WTC11 (cell line): Measurements from ENCODE around the gene NDUFB3. TPM values are rescaled to one million over a fixed set of nuclear protein-coding genes. Genes with fewer than 3 reads are reported as not detected.
A peak's percentile ranks its signal among the peaks of the same experiment; 100 is the strongest.

Experiments used
- ATAC-seq: fragments of 200-7000 bp; cut with Tn5 transposase; 2 replicates; pipeline ENCODE4 v1.10.0; 2021; ENCODE audit warnings: mild to moderate bottlenecking, moderate library complexity
- CTCF ChIA-PET: fragments of 300-600 bp; sonication (Branson Sonifier 250); formaldehyde crosslinking; loops from one replicate; lab custom pipeline; 2021; ENCODE audit warnings: antibody characterized with exemption; lab: Charles Lee
- POLR2A ChIA-PET: fragments of 350-600 bp; sonication (Branson Sonifier 250); formaldehyde crosslinking; loops from one replicate; lab custom pipeline; 2021; ENCODE audit warnings: antibody characterized with exemption; lab: Charles Lee
- DNase-seq: peaks from one replicate; pipeline ENCODE4 v3.0.0; 2021; ENCODE audit warnings: low spot score
- H3K27ac Mint-ChIP-seq: 2 replicates; pipeline ENCODE4 v1.8.0; 2021; ENCODE audit warnings: mixed read lengths
- H3K27me3 Mint-ChIP-seq: 2 replicates; pipeline ENCODE4 v1.8.0; 2021; ENCODE audit warnings: low read depth, mild to moderate bottlenecking, moderate library complexity, mixed read lengths
- H3K36me3 Mint-ChIP-seq: 2 replicates; pipeline ENCODE4 v1.8.0; 2021; ENCODE audit warnings: mixed read lengths
- H3K4me1 Mint-ChIP-seq: 2 replicates; pipeline ENCODE4 v1.8.0; 2022; ENCODE audit warnings: mixed read lengths
- H3K4me3 Mint-ChIP-seq: 2 replicates; pipeline ENCODE4 v1.8.0; 2021; ENCODE audit warnings: mild to moderate bottlenecking, moderate library complexity, mixed read lengths
- H3K9me3 Mint-ChIP-seq: 2 replicates; pipeline ENCODE4 v1.8.0; 2021; ENCODE audit warnings: mixed read lengths
- ARID4B ChIP-seq: sonication (generic); formaldehyde crosslinking; IDR thresholded peaks from 2 replicates; pipeline ENCODE4 v1.8.0; 2023; ENCODE audit warnings: missing genetic modification reagents, mild to moderate bottlenecking, borderline replicate concordance
- ATF1 ChIP-seq: sonication (generic); formaldehyde crosslinking; IDR thresholded peaks from 2 replicates; pipeline ENCODE4 v1.8.1; 2023; ENCODE audit warnings: mild to moderate bottlenecking, moderate library complexity, missing genetic modification reagents
- E2F4 ChIP-seq: sonication (generic); formaldehyde crosslinking; IDR thresholded peaks from 2 replicates; pipeline ENCODE4 v1.8.1; 2022; ENCODE audit warnings: low read depth, mild to moderate bottlenecking, moderate library complexity, missing genetic modification reagents, borderline replicate concordance
- E2F5 ChIP-seq: sonication (generic); formaldehyde crosslinking; IDR thresholded peaks from 2 replicates; pipeline ENCODE4 v1.8.1; 2022; ENCODE audit warnings: mild to moderate bottlenecking, moderate library complexity, missing genetic modification reagents
- FOXJ3 ChIP-seq: sonication (generic); formaldehyde crosslinking; IDR thresholded peaks from 2 replicates; pipeline ENCODE4 v1.9.0; 2021; ENCODE audit warnings: missing genetic modification reagents, mild to moderate bottlenecking, borderline replicate concordance
- MAX ChIP-seq: sonication (generic); formaldehyde crosslinking; IDR thresholded peaks from 2 replicates; pipeline ENCODE4 v1.8.0; 2022; ENCODE audit warnings: mild to moderate bottlenecking, missing genetic modification reagents
- MXD4 ChIP-seq: fragments of 250-450 bp; sonication (Bioruptor Pico); IDR thresholded peaks from 2 replicates; pipeline ENCODE4 v1.8.0; 2021; ENCODE audit warnings: mild to moderate bottlenecking, moderate library complexity, borderline replicate concordance
- NR1H2 ChIP-seq: sonication (generic); formaldehyde crosslinking; IDR thresholded peaks from 2 replicates; pipeline ENCODE4 v1.9.0; 2021; ENCODE audit warnings: mild to moderate bottlenecking, moderate library complexity, missing genetic modification reagents
- NR2C2 ChIP-seq: sonication (generic); formaldehyde crosslinking; IDR thresholded peaks from 2 replicates; pipeline ENCODE4 v1.8.0; 2022; ENCODE audit warnings: mild to moderate bottlenecking, missing genetic modification reagents
- SOX15 ChIP-seq: fragments of 250-450 bp; sonication (Bioruptor Pico); IDR thresholded peaks from 2 replicates; pipeline ENCODE4 v1.9.0; 2021; ENCODE audit warnings: mild to moderate bottlenecking
- TEAD4 ChIP-seq: sonication (generic); formaldehyde crosslinking; IDR thresholded peaks from 2 replicates; pipeline ENCODE4 v1.8.0; 2022; ENCODE audit warnings: mild to moderate bottlenecking, missing genetic modification reagents
- TP53 ChIP-seq: sonication (generic); formaldehyde crosslinking; IDR thresholded peaks from 2 replicates; pipeline ENCODE4 v1.8.1; 2023; ENCODE audit warnings: mild to moderate bottlenecking, missing genetic modification reagents
- ZNF138 ChIP-seq: sonication (generic); formaldehyde crosslinking; conservative IDR thresholded peaks from 2 replicates; pipeline ENCODE4 v1.8.1; 2022; ENCODE audit warnings: mild to moderate bottlenecking, moderate library complexity, missing genetic modification reagents
- ZSCAN18 ChIP-seq: fragments of 250-450 bp; sonication (Bioruptor Pico); IDR thresholded peaks from 2 replicates; pipeline ENCODE4 v2.1.2; 2022; ENCODE audit warnings: mild to moderate bottlenecking, moderate library complexity
- total RNA-seq: library from RNA; stranded (reverse); gene quantifications from 3 replicates; pipeline ENCODE4 v1.2.3, GENCODE V29; 2021

The NDUFB3 gene
- total RNA-seq, 1 experiment from 2014 or later: 66.8 TPM

- ATAC-seq (no peak), DNase-seq (no peak)
- POLR2A ChIA-PET: no interaction called here
- Mint-ChIP-seq H3K36me3 (no peaks in the 10 kb centered on the region), H3K4me3 (peak overlapping the region; percentile 95), H3K27me3 (no peaks in the 10 kb centered on the region), H3K27ac (peak overlapping the region; percentile 93), H3K4me1 (peaks cover 17% of the 10 kb centered on the region), H3K9me3 (no peaks in the 10 kb centered on the region)
- CTCF ChIA-PET: interaction anchor here (1.2 to 3.3 kb wide), 2 partner anchors 86 to 160 kb away, joined by 4 to 15 read pairs; no protein-coding TSS in a partner anchor
- TF ChIP-seq NR2C2 (CRISPR knock-in tag) (no peak), SOX15 (CRISPR knock-in tag) (no peak), ZNF138 (CRISPR knock-in tag) (no peak), TEAD4 (CRISPR knock-in tag) (no peak)
Observed at GRCh38 chr2:201072201-201072530, 365 bp downstream of the NDUFB3 start.

GRCh38 chr2:201073071-201073470 lies 1.3 kb downstream of the NDUFB3 start:
- POLR2A ChIA-PET: no interaction called here
- no peaks in the 10 kb centered on the region for H3K9me3 Mint-ChIP-seq
- ATAC-seq (no peak), DNase-seq (no peak)
- TF ChIP-seq ARID4B (CRISPR knock-in tag) (no peak), TEAD4 (CRISPR knock-in tag) (no peak), ATF1 (CRISPR knock-in tag) (no peak), NR1H2 (no peak), TP53 (CRISPR knock-in tag) (no peak), E2F4 (CRISPR knock-in tag) (no peak), MAX (CRISPR knock-in tag) (no peak), MXD4 (CRISPR knock-in tag) (no peak), ZSCAN18 (no peak)
- H3K4me1 Mint-ChIP-seq: peaks cover 17% of the 10 kb centered on the region
- no peaks in the 10 kb centered on the region for H3K36me3 Mint-ChIP-seq
- peak overlapping the region; percentile 32; the same call in 1 of the 2 replicates for H3K27ac Mint-ChIP-seq
- H3K4me3 Mint-ChIP-seq: peak overlapping the region; percentile 95
- CTCF ChIA-PET: interaction anchor here (3.3 kb wide), 1 partner anchor 85 kb away, joined by 15 read pairs; no protein-coding TSS in a partner anchor
- no peaks in the 10 kb centered on the region for H3K27me3 Mint-ChIP-seq

- peaks cover 13% of the 10 kb centered on the region for H3K4me1 Mint-ChIP-seq
- peaks cover 3% of the 10 kb centered on the region; the same call in 1 of the 2 replicates for H3K36me3 Mint-ChIP-seq
- TF ChIP-seq FOXJ3 (CRISPR knock-in tag): no peak
- TF ChIP-seq ATF1 (CRISPR knock-in tag): no peak
- TF ChIP-seq E2F5 (CRISPR knock-in tag): no peak
- no peaks in the 10 kb centered on the region for H3K27me3 Mint-ChIP-seq
- no peak for DNase-seq
- H3K27ac Mint-ChIP-seq: peak overlapping the region; percentile 23; the same call in 1 of the 2 replicates
- H3K9me3 Mint-ChIP-seq: no peaks in the 10 kb centered on the region
- no peak for ATAC-seq
- ChIA-PET POLR2A (interaction anchor here (0.6 kb wide), 1 partner anchor 704 kb away, joined by 3 read pairs; no protein-coding TSS in a partner anchor), CTCF (interaction anchor here (0.7 kb wide), 2 partner anchors 19 to 83 kb away, joined by 4 to 5 read pairs; no protein-coding TSS in a partner anchor)
- H3K4me3 Mint-ChIP-seq: no peak overlapping the region
Observed at GRCh38 chr2:201074996-201075395, 3.2 kb downstream of the NDUFB3 start.
